Measurements from ENCODE around the gene LPGAT1. TPM values are rescaled to one million over a fixed set of nuclear protein-coding genes. Genes with fewer than 3 reads are reported as not detected.

Gene LPGAT1
- total and polyA plus RNA-seq, 2 donors (not counting 3 experiments of a cell fraction or from before 2014, with no cell fraction given), result 6.1 to 46.0 TPM

DNA sequence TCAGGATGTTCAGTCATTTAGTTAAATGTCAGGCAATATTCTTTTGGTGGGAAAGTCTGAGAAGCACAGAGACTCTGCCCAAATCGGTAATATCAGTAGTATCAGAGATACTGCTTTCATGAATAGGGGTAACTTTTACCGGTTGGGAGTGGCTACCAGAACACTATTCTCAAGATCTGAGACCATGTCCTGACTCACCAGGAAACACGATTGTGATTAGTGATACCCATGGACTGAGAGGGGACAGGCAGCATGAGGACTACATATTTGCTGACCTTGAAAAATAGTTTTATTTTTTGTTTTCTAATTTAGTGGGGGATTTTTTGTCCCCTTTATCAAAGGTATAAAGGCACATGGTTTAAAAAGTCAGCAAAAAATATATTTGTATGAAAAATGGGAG is 79.1 kb downstream of the LPGAT1 start:
- H3K9ac ChIP-seq (replicated peaks; ENCODE audit: extremely low read depth, insufficient read depth, low read length), result no peak overlapping the region
- H3K9me1 ChIP-seq (replicated peaks; ENCODE audit: control insufficient read depth, extremely low read depth, insufficient read depth, low read length), result no peaks in the 10 kb centered on the region
- no peak overlapping the region for H3K4me2 ChIP-seq (ENCODE audit: insufficient read depth, low read length)
- DNase-seq (ENCODE audit: low read depth, low spot score), result no peak
- H3K27ac ChIP-seq (ENCODE audit: insufficient read depth, low read depth, low read length), result no peak overlapping the region
- H3K36me3 ChIP-seq (ENCODE audit: control insufficient read depth in 2 of 2, extremely low read depth in 1 of 2, insufficient read depth in 2 of 2, low read length in 2 of 2), result peaks cover 0 to 2% of the 10 kb centered on the region in 2 experiments
- dilution Hi-C loops (cut with MboI; ENCODE audit: extremely low pct_ligation_motif_present, low sequenced_read_pairs) (no loop called here), intact Hi-C loops (cut with micrococcal nuclease) (no loop called here)
- no peaks in the 10 kb centered on the region for H4K20me1 ChIP-seq (replicated peaks; ENCODE audit: control insufficient read depth, extremely low read depth, insufficient read depth, low read length)
- TF ChIP-seq, protein P1, sequence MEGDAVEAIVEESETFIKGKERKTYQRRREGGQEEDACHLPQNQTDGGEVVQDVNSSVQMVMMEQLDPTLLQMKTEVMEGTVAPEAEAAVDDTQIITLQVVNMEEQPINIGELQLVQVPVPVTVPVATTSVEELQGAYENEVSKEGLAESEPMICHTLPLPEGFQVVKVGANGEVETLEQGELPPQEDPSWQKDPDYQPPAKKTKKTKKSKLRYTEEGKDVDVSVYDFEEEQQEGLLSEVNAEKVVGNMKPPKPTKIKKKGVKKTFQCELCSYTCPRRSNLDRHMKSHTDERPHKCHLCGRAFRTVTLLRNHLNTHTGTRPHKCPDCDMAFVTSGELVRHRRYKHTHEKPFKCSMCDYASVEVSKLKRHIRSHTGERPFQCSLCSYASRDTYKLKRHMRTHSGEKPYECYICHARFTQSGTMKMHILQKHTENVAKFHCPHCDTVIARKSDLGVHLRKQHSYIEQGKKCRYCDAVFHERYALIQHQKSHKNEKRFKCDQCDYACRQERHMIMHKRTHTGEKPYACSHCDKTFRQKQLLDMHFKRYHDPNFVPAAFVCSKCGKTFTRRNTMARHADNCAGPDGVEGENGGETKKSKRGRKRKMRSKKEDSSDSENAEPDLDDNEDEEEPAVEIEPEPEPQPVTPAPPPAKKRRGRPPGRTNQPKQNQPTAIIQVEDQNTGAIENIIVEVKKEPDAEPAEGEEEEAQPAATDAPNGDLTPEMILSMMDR (IDR thresholded peaks at IDR 0.05; ENCODE audit: extremely low read depth in 1 of 2, insufficient read depth in 1 of 2, low read depth in 1 of 2, low read length in 2 of 2), result no peak
- TF ChIP-seq FOS (IDR thresholded peaks at IDR 0.05; ENCODE audit: borderline replicate concordance, insufficient read depth, low read length) (no peak), POLR2A (IDR thresholded peaks at IDR 0.05; ENCODE audit: low read depth, low read length) (no peak), MYC (IDR thresholded peaks at IDR 0.05; ENCODE audit: low read depth, low read length) (no peak), JUN (IDR thresholded peaks at IDR 0.05; ENCODE audit: borderline replicate concordance, insufficient read depth, insufficient read length, low read depth) (no peak), EZH2 (IDR thresholded peaks at IDR 0.05; ENCODE audit: borderline replicate concordance, low read depth, low read length, severe bottlenecking) (no peak), GATA2 (IDR thresholded peaks at IDR 0.05; ENCODE audit: insufficient read depth, insufficient read length, low read depth, low read length) (no peak)
- TF ChIP-seq, protein P2, sequence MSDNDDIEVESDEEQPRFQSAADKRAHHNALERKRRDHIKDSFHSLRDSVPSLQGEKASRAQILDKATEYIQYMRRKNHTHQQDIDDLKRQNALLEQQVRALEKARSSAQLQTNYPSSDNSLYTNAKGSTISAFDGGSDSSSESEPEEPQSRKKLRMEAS (IDR thresholded peaks at IDR 0.05; ENCODE audit: insufficient read depth, insufficient read length), result no peak
- H3K79me2 ChIP-seq (ENCODE audit: control insufficient read depth, insufficient read depth, low read length), result no peaks in the 10 kb centered on the region
- no peaks in the 10 kb centered on the region for H3K27me3 ChIP-seq (ENCODE audit: control insufficient read depth in 2 of 2, insufficient read depth in 2 of 2, low read length in 2 of 2)
- no peak overlapping the region for H3K4me3 ChIP-seq (replicated peaks in 1 of 3; ENCODE audit: insufficient read depth in 1 of 3, low read depth in 1 of 3, low read length in 3 of 3)
- no TSS peak for BruUV-seq (replicated peaks)
- no peaks in the 10 kb centered on the region for H3K9me3 ChIP-seq (replicated peaks; ENCODE audit: control insufficient read depth, insufficient read depth, low read length)
- H3K4me1 ChIP-seq (ENCODE audit: control insufficient read depth, extremely low read depth, insufficient read depth, low read length), result no peaks in the 10 kb centered on the region
- ChIA-PET POLR2A (no interaction called here), CTCF (no interaction called here)
- no peak overlapping the region for H2AFZ ChIP-seq (ENCODE audit: low read depth, low read length)
- no peak for FAIRE-seq
